SK-N-SH (cell line): ENCODE data around the gene UTP25. TPM values are rescaled to one million over a fixed set of nuclear protein-coding genes. Genes with fewer than 3 reads are reported as not detected.
A peak's percentile ranks its signal among the peaks of the same experiment; 100 is the strongest.

Experiments used
- CTCF ChIP-seq: fragments of 200-600 bp; sonication (generic); IDR thresholded peaks from 2 replicates; pipeline ENCODE4 v1.6.1; 2017; ENCODE audit warnings: antibody characterized with exemption, mild to moderate bottlenecking, moderate library complexity
- EP300 ChIP-seq, 2 experiments: IDR thresholded peaks; 2 replicates each; pipeline versions ENCODE4 v1.4.0 to v1.6.1; 2012; ENCODE audit warnings: borderline replicate concordance in 1 of 2, low read depth in 1 of 2, low read length in 1 of 2
- FOSL2 ChIP-seq: IDR thresholded peaks from 2 replicates; pipeline ENCODE4 v1.4.0; 2012; ENCODE audit warnings: low read depth, mild to moderate bottlenecking, moderate library complexity, borderline replicate concordance
- GATA2 ChIP-seq: sonication (generic); formaldehyde crosslinking; IDR thresholded peaks from 2 replicates; pipeline ENCODE4 v1.5.0; 2020; ENCODE audit warnings: mild to moderate bottlenecking, missing genetic modification reagents
- IRF3 ChIP-seq: fragments of 150-350 bp; IDR thresholded peaks from 2 replicates; pipeline ENCODE4 v1.6.1; 2016; ENCODE audit warnings: mild to moderate bottlenecking, low read depth, low read length
- JUND ChIP-seq: IDR thresholded peaks from 2 replicates; pipeline ENCODE4 v1.4.0; 2012
- MAX ChIP-seq: IDR thresholded peaks from 2 replicates; pipeline ENCODE4 v1.4.0; 2012; ENCODE audit warnings: low read depth
- MEF2A ChIP-seq: IDR thresholded peaks from 2 replicates; pipeline ENCODE4 v1.4.0; 2012; ENCODE audit warnings: low read depth, borderline replicate concordance
- MXI1 ChIP-seq: IDR thresholded peaks from 2 replicates; pipeline ENCODE4 v1.6.1; 2012; ENCODE audit warnings: mild to moderate bottlenecking, low read depth, low read length, improper control_type of control experiment
- NRF1 ChIP-seq: IDR thresholded peaks from 2 replicates; pipeline ENCODE4 v1.6.1; 2012; ENCODE audit warnings: low read depth, mild to moderate bottlenecking, low read length
- PBX3 ChIP-seq: IDR thresholded peaks from 2 replicates; pipeline ENCODE4; 2012
- POLR2AphosphoS5 ChIP-seq: IDR thresholded peaks from 2 replicates; pipeline ENCODE4 v1.6.1; 2012; ENCODE audit warnings: low read depth, low read length
- RXRA ChIP-seq: IDR thresholded peaks from 2 replicates; pipeline ENCODE4 v1.4.0; 2012; ENCODE audit warnings: low read depth, mild to moderate bottlenecking, borderline replicate concordance
- TAF1 ChIP-seq: IDR thresholded peaks from 2 replicates; pipeline ENCODE4 v1.6.1; 2012; ENCODE audit warnings: low read depth, mild to moderate bottlenecking, low read length, moderate library complexity, borderline replicate concordance
- USF1 ChIP-seq: IDR thresholded peaks from 2 replicates; pipeline ENCODE4 v1.4.0; 2012; ENCODE audit warnings: low read depth, borderline replicate concordance
- polyA plus RNA-seq, 3 experiments: library from polyadenylated mRNA; depleted of rRNA; stranded (reverse); fragments of >200 nt; gene quantifications; 2 replicates each; pipeline ENCODE4 v1.2.3, GENCODE V29; 2012

Gene UTP25
- polyA plus RNA-seq, 1 of the 3 experiments (the other 2 are of a cell fraction): 6.3 TPM

GRCh38 chr1:209823143-209824041 lies 4.4 kb upstream of the UTP25 start (continued):
- TF ChIP-seq JUND: peak; percentile 48; the same call in 1 of the 2 replicates
- TF ChIP-seq CTCF: peak; percentile 89
- no peak for TF ChIP-seq GATA2
- TF ChIP-seq RXRA: no peak
- TF ChIP-seq POLR2AphosphoS5: no peak
- no peak for TF ChIP-seq TAF1
- no peak; the same call in 1 of the 2 replicates for TF ChIP-seq MEF2A
- no peak for TF ChIP-seq MXI1
- no peak for TF ChIP-seq IRF3
- TF ChIP-seq USF1: no peak
- TF ChIP-seq MAX: peak; percentile 56
- peak; percentile 61 for TF ChIP-seq PBX3
- TF ChIP-seq EP300 (IDR thresholded peaks at IDR 0.05; ENCODE audit: borderline replicate concordance in 1 of 2, low read depth in 1 of 2, low read length in 1 of 2): peak in 1 of 2 experiments; percentile 47; a peak in 2 of 4 replicates
- TF ChIP-seq FOSL2: peak; percentile 53; the same call in 1 of the 2 replicates
- TF ChIP-seq NRF1: no peak
